Ramos (cell line): ENCODE results near the gene ATP2B1.

Experiments used
- in situ Hi-C: fragments of 300-500 bp; cut with MboI; formaldehyde crosslinking; loops from one replicate; pipeline ENCODE4 v1.14.3; 2022; ENCODE audit warnings: low sequenced_read_pairs; ENCODE audit not compliant: unreplicated experiment

Gene ATP2B1

GRCh38 chr12:89694542-89694941, 14.1 kb downstream of the ATP2B1 start:
- in situ Hi-C loops, result no loop called here

GRCh38 chr12:89693639-89694202, 14.9 kb downstream of the ATP2B1 start:
- in situ Hi-C loops, result no loop called here

- in situ Hi-C loops, result no loop called here
Observed at GRCh38 chr12:89692439-89692838, 16.2 kb downstream of the ATP2B1 start.

GRCh38 chr12:89691659-89692058, 17.0 kb downstream of the ATP2B1 start:
- in situ Hi-C loops, result no loop called here

GRCh38 chr12:89690925-89691324, 17.7 kb downstream of the ATP2B1 start:
- in situ Hi-C loops, result no loop called here

DNA sequence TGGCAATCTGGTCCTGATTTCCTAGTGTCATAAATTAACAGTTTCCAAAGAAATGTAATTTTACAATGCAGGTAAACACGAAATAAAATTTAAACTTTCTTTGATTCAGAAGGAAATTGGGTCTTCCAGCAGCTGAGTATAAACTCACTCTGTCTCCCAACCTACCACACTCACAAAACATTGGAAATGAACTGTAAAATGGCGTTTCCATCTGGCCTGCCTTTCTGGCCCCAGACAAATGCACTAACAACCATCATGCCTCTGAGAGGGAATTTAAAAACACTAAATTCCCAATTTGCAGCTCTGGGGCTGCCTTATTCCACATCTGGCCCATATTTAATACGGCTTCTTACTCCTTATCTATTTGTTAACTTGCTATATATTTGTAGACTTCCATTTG, 19.3 kb downstream of the ATP2B1 start:
- in situ Hi-C loops, result no loop called here

GRCh38 chr12:89686311-89686710, 22.3 kb downstream of the ATP2B1 start:
- in situ Hi-C loops, result no loop called here

DNA sequence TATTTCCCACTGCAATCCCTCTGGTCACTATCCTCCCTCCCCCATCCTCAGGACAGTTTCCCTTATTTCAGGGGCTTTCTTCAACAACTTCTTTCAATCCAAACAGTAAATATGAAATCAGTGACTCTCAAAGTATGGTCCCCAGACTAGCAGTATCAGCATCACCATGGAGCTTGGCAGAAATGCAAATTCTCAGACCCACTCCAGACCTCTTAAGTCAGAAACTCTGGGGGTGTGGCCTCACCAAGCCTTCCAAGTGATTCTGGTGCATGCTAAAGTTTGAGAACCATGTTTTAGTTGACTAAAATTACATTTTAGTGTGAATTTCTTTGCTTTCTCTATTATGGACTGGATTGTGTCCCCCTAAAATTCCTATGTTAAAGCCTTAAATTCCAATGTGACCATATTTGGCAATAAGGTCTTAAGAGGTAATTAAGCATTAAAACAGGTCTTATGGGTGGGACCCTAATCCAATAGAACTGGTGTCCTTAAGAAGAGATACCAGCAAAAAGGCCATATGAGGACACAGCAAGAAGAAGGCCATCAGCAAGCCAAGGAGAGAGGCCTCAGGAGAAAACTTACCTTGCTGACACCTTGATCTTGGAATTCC, 23.2 kb downstream of the ATP2B1 start:
- in situ Hi-C loops, result no loop called here

DNA sequence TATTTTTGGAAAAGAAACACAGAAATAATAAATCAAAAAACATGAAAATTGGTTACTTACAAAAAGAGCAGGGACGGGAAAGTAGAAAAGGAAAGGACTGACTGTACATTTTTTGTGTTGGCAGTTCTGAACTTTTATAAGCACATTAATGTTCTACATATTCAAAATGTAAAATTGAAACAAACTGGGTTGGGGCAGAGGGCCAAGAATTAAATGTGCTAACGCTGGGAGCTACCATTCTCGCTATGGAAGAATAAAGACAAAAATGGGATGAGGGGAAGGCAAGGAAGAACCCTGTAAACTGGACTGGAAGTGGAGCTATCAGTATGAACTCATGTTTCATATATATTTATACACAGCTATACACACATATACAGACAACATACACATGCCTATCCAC, 24.5 kb downstream of the ATP2B1 start:
- in situ Hi-C loops, result no loop called here

DNA sequence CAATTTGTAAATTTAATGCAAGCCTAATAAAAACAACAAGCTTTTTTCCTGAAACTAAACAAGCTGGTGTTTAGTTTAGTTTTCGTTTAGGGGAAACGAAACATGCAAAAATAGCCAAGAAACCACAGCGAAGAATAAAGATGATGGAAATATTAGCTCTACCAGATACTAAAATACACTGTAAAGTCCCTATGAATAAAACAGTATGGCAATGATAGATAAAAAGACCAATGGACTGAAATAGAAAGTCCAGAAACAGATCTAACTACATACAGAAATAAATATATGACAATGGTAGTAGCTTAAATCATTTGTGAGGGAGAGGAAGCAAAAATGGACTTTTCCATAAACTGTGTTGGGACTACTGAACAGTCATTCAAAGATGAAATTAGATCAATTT, 26.4 kb downstream of the ATP2B1 start:
- in situ Hi-C loops, result no loop called here

GRCh38 chr12:89680409-89680808, 28.2 kb downstream of the ATP2B1 start:
- in situ Hi-C loops, result no loop called here

- in situ Hi-C loops, result no loop called here
Observed at GRCh38 chr12:89679631-89680030, 29.0 kb downstream of the ATP2B1 start.

DNA sequence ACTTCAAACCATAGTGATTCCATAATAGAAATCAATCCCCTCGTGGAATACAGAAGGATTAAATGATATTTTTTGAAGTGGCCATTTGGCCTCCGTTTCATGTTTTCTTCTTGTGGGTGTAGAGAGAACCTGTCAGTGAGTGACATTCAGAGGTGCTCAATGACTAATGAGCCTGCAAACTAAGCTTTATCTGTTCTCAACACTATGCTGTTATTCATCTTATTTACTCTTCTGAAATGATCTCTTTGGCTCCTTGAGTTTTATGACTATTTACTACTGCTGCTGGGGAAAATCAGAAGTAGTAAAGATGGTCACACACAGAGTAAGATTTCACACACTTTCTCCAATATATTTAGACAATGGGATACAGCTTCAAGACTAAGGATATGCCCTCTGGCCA, 30.4 kb downstream of the ATP2B1 start:
- in situ Hi-C loops, result no loop called here

DNA sequence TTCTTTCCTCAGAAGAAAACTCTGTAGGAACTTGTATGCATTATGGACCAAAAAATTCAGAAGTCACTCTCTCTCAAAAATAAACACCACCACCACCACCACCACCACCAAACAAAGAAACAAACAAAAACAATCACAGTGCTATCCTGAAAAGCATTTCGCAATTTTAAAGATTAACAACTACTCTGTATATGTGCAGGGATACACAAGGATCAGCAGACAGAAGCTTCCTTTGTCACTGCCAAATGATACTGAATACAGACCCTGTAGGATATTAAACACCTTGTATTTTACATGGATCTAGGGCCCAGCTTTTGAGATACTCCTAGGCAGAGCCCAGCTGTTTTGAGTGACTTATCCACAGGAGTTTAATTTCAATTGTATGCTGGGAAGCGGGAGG, 31.7 kb downstream of the ATP2B1 start:
- in situ Hi-C loops, result no loop called here

DNA sequence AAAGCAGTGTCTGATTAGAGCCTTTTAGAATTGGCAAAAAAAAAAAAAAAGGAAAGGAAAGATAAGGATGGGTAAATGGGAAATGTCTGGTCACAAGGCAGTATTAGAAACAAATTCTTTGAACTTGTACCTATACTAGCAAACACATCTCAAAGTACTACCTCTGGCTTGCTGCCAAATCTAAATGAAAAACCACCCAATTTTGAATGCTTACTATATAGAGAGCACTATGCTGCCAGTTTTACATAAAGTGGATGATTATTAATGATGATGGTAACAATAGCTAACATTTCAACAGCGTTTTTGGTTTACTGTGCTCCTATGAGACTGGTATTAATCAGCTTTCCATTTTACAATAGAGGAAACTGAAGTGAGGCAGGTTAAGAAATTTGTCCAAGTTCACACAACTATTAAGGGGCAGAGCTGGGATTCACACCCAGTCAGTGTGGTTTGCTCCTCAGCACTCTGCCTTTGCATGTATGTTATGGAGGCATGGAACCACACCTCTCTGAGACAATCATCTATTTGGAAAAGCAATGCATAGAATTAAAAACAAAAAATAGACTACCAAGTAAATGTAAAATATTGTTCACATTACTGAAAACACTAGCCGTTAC, 34.2 kb downstream of the ATP2B1 start:
- in situ Hi-C loops, result no loop called here

DNA sequence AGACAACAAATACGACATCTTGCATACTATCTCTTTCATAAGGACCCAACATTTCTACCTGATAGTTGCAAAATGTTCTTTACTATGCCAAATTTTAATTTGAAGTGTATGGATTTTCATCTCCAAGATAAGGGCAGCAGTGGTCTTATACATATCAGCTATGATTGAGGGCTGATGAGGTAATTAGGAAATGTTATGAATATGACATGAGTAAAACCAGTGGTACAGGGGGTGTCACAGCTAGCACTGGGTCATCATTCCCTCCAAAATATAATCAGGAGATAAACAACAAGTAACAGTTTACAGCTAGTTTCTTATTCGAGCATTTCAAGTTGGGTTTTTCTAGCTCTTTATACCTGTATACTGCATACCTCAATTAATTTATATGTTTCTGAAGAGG, 35.0 kb downstream of the ATP2B1 start:
- in situ Hi-C loops, result no loop called here

GRCh38 chr12:89672589-89672979, 36.1 kb downstream of the ATP2B1 start:
- in situ Hi-C loops, result no loop called here

DNA sequence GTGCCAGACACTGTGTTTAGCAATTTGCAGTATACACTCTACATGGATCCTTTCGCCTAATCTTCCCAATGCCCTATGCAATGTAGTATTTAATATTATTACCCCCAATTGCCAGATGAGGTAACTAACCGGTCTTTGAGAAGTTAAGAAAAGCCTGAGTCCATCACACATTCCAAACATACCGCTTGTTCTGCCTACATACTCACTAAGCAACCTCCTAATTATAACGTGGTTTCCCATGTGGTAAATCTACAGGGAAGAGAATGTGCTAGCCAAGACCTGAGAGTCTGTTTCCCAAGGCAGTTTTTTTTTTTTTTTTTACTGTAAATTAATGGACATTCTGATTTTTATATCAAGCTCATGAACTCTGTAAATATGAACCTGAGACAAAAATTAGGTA, 37.2 kb downstream of the ATP2B1 start:
- in situ Hi-C loops, result no loop called here

- in situ Hi-C loops, result no loop called here
Observed at GRCh38 chr12:89669197-89669596, 39.4 kb downstream of the ATP2B1 start.

DNA sequence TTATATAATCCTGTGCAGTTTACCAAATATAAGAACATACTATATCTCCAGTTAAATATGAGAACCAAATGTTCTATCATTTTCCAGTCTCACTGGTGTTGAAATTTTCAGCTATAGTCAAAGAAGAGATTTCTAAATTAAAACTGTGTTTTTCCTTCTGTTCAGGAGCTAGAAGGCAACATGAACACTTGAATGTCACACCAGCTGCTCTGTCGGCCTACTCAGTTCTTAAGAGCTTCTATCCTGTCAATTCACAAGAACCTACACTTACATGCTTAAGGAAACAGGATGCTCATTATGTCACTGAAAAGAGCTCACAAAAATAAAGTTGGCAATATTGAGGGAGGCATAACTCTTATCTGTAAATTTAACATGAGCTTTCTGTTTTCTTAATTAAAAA, 43.1 kb downstream of the ATP2B1 start:
- in situ Hi-C loops, result no loop called here

DNA sequence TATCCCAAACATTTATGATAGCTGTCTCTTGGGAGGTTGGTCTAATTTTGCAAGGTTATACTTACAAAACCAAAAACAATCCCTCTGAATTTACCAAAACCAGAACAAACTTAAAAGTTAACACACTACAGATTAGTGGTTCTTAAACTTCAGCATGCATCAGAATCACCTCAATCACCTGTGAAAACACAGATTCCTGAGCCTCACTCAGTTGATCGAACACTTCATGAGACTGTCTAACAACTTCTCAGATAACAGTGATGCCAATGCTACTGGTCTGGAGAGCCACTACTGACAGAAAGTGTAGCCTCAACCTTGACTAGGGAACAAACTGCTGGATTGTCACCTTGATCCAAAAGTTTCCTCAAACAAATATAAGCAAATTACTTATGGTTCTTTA, 44.2 kb downstream of the ATP2B1 start:
- in situ Hi-C loops, result no loop called here
